HepG2 (cell line): Measurements from ENCODE around the gene SEMA6D. TPM values are rescaled to one million over a fixed set of nuclear protein-coding genes. Genes with fewer than 3 reads are reported as not detected.

ENCODE experiments used
- ATAC-seq: fragments of 200-7000 bp; cut with Tn5 transposase; 3 replicates; pipeline ENCODE4 v1.9.1; 2020; ENCODE audit warnings: mild to moderate bottlenecking, moderate library complexity
- BruUV-seq: library from RNA; stranded (reverse); fragments of 400-500 nt; replicated peaks from 2 replicates; lab custom pipeline; 2021; lab: Mats Ljungman, UMichigan
- CTCF ChIA-PET: fragments of 300-600 bp; formaldehyde crosslinking; extraction: SDS; loops from one replicate; lab custom pipeline; 2021; ENCODE audit warnings: low total read pairs, inconsistent platforms, low intra/inter-chr PET ratio; lab: Yijun Ruan, JAX
- POLR2A ChIA-PET: fragments of 350-600 bp; sonication (Branson Sonifier 250); formaldehyde crosslinking; loops from one replicate; lab custom pipeline; 2020; ENCODE audit warnings: antibody characterized with exemption, inconsistent platforms; lab: Yijun Ruan, JAX
- DNase-seq: peaks from one replicate; pipeline ENCODE4 v3.0.0-alpha.2; 2015; ENCODE audit warnings: low spot score
- FAIRE-seq: peaks from 3 replicates; lab custom pipeline; 2011; peaks lifted over from hg19 to GRCh38; lab: Jason Lieb, UNC
- H2AFZ ChIP-seq: one replicate; pipeline ENCODE4 v1.6.1; 2011; ENCODE audit warnings: low read length, inconsistent platforms
- H3K27ac ChIP-seq: fragments of 300-600 bp; 3 replicates; pipeline ENCODE4 v1.8.0; 2011; ENCODE audit warnings: mixed run types, mild to moderate bottlenecking, mixed read lengths, low read length, inconsistent platforms; ENCODE audit not compliant: insufficient read depth; ENCODE audit errors: extremely low read length
- H3K27me3 ChIP-seq, 2 experiments: fragments of 200-600 bp in 1 of 2; 2 replicates in 1 of 2; 3 replicates in 1 of 2; pipeline versions ENCODE4 v1.6.0 to v1.8.0; 2011; ENCODE audit warnings: low read length in 2 of 2, mild to moderate bottlenecking in 2 of 2, moderate library complexity in 2 of 2, inconsistent platforms in 1 of 2; ENCODE audit not compliant: insufficient read depth in 2 of 2, control insufficient read depth in 1 of 2
- H3K36me3 ChIP-seq, 2 experiments: fragments of 200-600 bp in 1 of 2; replicated peaks in 1 of 2; 2 replicates in 1 of 2; 3 replicates in 1 of 2; pipeline versions ENCODE4 v1.5.1 to v1.8.0; 2011; ENCODE audit warnings: low read length in 2 of 2, inconsistent platforms in 1 of 2; ENCODE audit not compliant: insufficient read depth in 2 of 2, control insufficient read depth in 1 of 2
- H3K4me1 ChIP-seq: 2 replicates; pipeline ENCODE4 v1.5.1; 2012; ENCODE audit warnings: low read length, inconsistent platforms; ENCODE audit not compliant: insufficient read depth
- H3K4me2 ChIP-seq: 2 replicates; pipeline ENCODE4 v1.6.0; 2011; ENCODE audit warnings: low read depth, low read length, inconsistent platforms
- H3K4me3 ChIP-seq, 3 experiments: fragments of 200-600 bp in 1 of 3; sonication (generic), shearing (Covaris generic) in 1 of 3; replicated peaks in 1 of 3; 2 replicates each; pipeline ENCODE4 v1.5.1; 2011 to 2016; ENCODE audit warnings: low read length in 3 of 3, inconsistent platforms in 2 of 3, low read depth in 2 of 3, mild to moderate bottlenecking in 2 of 3, control low read depth in 1 of 3, mixed read lengths in 1 of 3; ENCODE audit not compliant: insufficient read depth in 1 of 3
- H3K79me2 ChIP-seq: one replicate; pipeline ENCODE4 v1.6.1; 2011; ENCODE audit warnings: low read length, inconsistent platforms; ENCODE audit not compliant: insufficient read depth
- H3K9ac ChIP-seq: 2 replicates; pipeline ENCODE4 v1.6.0; 2011; ENCODE audit warnings: mild to moderate bottlenecking, low read depth, low read length, inconsistent platforms; ENCODE audit not compliant: insufficient read depth
- H3K9me3 ChIP-seq: 2 replicates; pipeline ENCODE4 v1.5.1; 2012; ENCODE audit warnings: mild to moderate bottlenecking, low read length
- H4K20me1 ChIP-seq: 2 replicates; pipeline ENCODE4 v1.6.0; 2011; ENCODE audit warnings: inconsistent platforms, mild to moderate bottlenecking, low read length, moderate library complexity; ENCODE audit not compliant: insufficient read depth
- AGO1 ChIP-seq: fragments of 200-400 bp; formaldehyde crosslinking; IDR thresholded peaks from 2 replicates; pipeline ENCODE4 v1.6.1; 2017; ENCODE audit warnings: mild to moderate bottlenecking, low read depth, low read length, moderate library complexity; ENCODE audit not compliant: poor library complexity, severe bottlenecking
- BCLAF1 ChIP-seq: fragments of 450-650 bp; IDR thresholded peaks from 2 replicates; pipeline ENCODE4 v1.6.1; 2017; ENCODE audit warnings: mild to moderate bottlenecking
- CTCF ChIP-seq: sonication (generic); formaldehyde crosslinking; IDR thresholded peaks from 2 replicates; pipeline ENCODE4 v1.5.0; 2020; ENCODE audit warnings: mild to moderate bottlenecking, missing genetic modification reagents, moderate library complexity
- FOXO1 ChIP-seq: sonication (generic); formaldehyde crosslinking; IDR thresholded peaks from 2 replicates; pipeline ENCODE4 v1.4.0; 2020; ENCODE audit warnings: missing genetic modification reagents
- JDP2 ChIP-seq: sonication (generic); formaldehyde crosslinking; IDR thresholded peaks from 2 replicates; pipeline ENCODE4 v1.8.1; 2022; ENCODE audit warnings: missing genetic modification reagents, borderline replicate concordance
- SIX1 ChIP-seq: sonication (generic); formaldehyde crosslinking; IDR thresholded peaks from 2 replicates; pipeline ENCODE4 v1.4.0; 2020; ENCODE audit warnings: missing genetic modification reagents, borderline replicate concordance
- TP53 ChIP-seq: sonication (generic); formaldehyde crosslinking; conservative IDR thresholded peaks from 2 replicates; pipeline ENCODE4 v1.4.0; 2020; ENCODE audit warnings: missing genetic modification reagents
- ZNF136 ChIP-seq: sonication (generic); formaldehyde crosslinking; IDR thresholded peaks from 2 replicates; pipeline ENCODE4 v1.8.1; 2022; ENCODE audit warnings: low read depth, mild to moderate bottlenecking, moderate library complexity, missing genetic modification reagents
- ZNF343 ChIP-seq: sonication (generic); formaldehyde crosslinking; IDR thresholded peaks from 2 replicates; pipeline ENCODE4 v1.4.0; 2020; ENCODE audit warnings: mild to moderate bottlenecking, missing genetic modification reagents
- ZNF468 ChIP-seq: sonication (generic); formaldehyde crosslinking; IDR thresholded peaks from 2 replicates; pipeline ENCODE4 v1.8.0; 2022; ENCODE audit warnings: mild to moderate bottlenecking, moderate library complexity, missing genetic modification reagents
- ZNF629 ChIP-seq: sonication (generic); formaldehyde crosslinking; conservative IDR thresholded peaks from 2 replicates; pipeline ENCODE4 v1.5.0; 2020; ENCODE audit warnings: missing genetic modification reagents
- ZNF766 ChIP-seq: sonication (generic); formaldehyde crosslinking; IDR thresholded peaks from 2 replicates; pipeline ENCODE4 v1.5.0; 2020; ENCODE audit warnings: missing genetic modification reagents, borderline replicate concordance
- in situ Hi-C: cut with HindIII; loops from 2 replicates; pipeline ENCODE4 v1.10.0; 2017; ENCODE audit warnings: low pct_unique_long_range_greater_than_20kb; ENCODE audit not compliant: extremely low pct_ligation_motif_present
- intact Hi-C: fragments of 100-400 bp; cut with micrococcal nuclease; formaldehyde crosslinking; loops from one replicate; pipeline ENCODE4 v1.10.0; 2022; ENCODE audit not compliant: unreplicated experiment
- polyA plus RNA-seq, 8 experiments: library from polyadenylated mRNA; depleted of rRNA in 3 of 8; stranded (reverse) in 7 of 8; unstranded in 1 of 8; fragments of >200 nt; fragmentation: Illumina TruSeq in 4 of 8; extraction: Trizol in 4 of 8; gene quantifications; 2 replicates each; pipeline versions ENCODE4 v1.2.1 to v1.2.3, GENCODE V29; 2011 to 2016; ENCODE audit warnings: low read depth in 4 of 8, missing spikeins in 1 of 8, mixed read lengths in 1 of 8; ENCODE audit not compliant: insufficient read depth in 1 of 8
- total RNA-seq, 5 experiments: library from RNA; depleted of rRNA; stranded (reverse); fragments of >200 nt; fragmentation: Illumina TruSeq; extraction: Trizol; gene quantifications; 2 replicates each; pipeline ENCODE4 v1.2.3, GENCODE V29; 2016; ENCODE audit warnings: low read depth in 1 of 5

The SEMA6D gene
- total and polyA plus RNA-seq, 2 of the 13 experiments (the other 11 are each of a cell fraction or from before 2014, with no cell fraction given) = not detected

GRCh38 chr15:47708161-47708980 lies 8.9 kb upstream of the SEMA6D start (continued):
- TF ChIP-seq BCLAF1 = no peak
- no peak for TF ChIP-seq FOXO1 (CRISPR knock-in tag)
- TF ChIP-seq AGO1 = no peak

- DNase-seq (peak; percentile 1), FAIRE-seq (no peak), ATAC-seq (no peak)
- H3K27ac ChIP-seq = no peak overlapping the region
- no peaks in the 10 kb centered on the region for H3K36me3 ChIP-seq
- no peaks in the 10 kb centered on the region for H3K79me2 ChIP-seq
- CTCF ChIA-PET = no interaction called here
- no peak overlapping the region for H3K4me3 ChIP-seq
- H3K9ac ChIP-seq = no peak overlapping the region
- no peaks in the 10 kb centered on the region for H4K20me1 ChIP-seq
- no peaks in the 10 kb centered on the region for H3K9me3 ChIP-seq
- H2AFZ ChIP-seq = no peak overlapping the region
- peaks cover 2 to 14% of the 10 kb centered on the region in 2 experiments; a peak in 2 of 5 replicates for H3K27me3 ChIP-seq
- in situ Hi-C loops = no loop called here
- no peaks in the 10 kb centered on the region for H3K4me1 ChIP-seq
- POLR2A ChIA-PET = no interaction called here
- TF ChIP-seq ZNF136 = no peak
- TF ChIP-seq ZNF468 (CRISPR knock-in tag) = no peak
- TF ChIP-seq SIX1 = no peak
- TF ChIP-seq ZNF343 (CRISPR knock-in tag) = no peak
- TF ChIP-seq ZNF629 (CRISPR knock-in tag) = no peak
- TF ChIP-seq TP53 (CRISPR knock-in tag) = no peak
- TF ChIP-seq JDP2 (CRISPR knock-in tag) = no peak
- no peak for TF ChIP-seq ZNF766 (CRISPR knock-in tag)
- TF ChIP-seq CTCF (CRISPR knock-in tag) = peak; percentile 41
- no TSS peak for BruUV-seq
- intact Hi-C loops = loop anchor here (1.0 kb wide), 1 partner anchor 277 kb away; no protein-coding TSS in a partner anchor
- H3K4me2 ChIP-seq = no peak overlapping the region
Observed at GRCh38 chr15:47711655-47712054, 5.7 kb upstream of the SEMA6D start.
